Breast epithelium (tissue), 4 donors: ENCODE data around the gene SLC35F3. TPM values are rescaled to one million over a fixed set of nuclear protein-coding genes. Genes with fewer than 3 reads are reported as not detected.
"Not testable (repeated sequence)": the region's sequence is repeated elsewhere in the genome, so short reads cannot be mapped to it uniquely, and the experiment has no call there.

Source experiments
- DNase-seq, 2 donors: peaks; one replicate each; pipeline ENCODE4 v3.0.0-alpha.2; 2019; ENCODE audit warnings: low spot score in 2 of 2
- H3K27ac ChIP-seq, 2 donors: fragments of 200-600 bp; sonication (generic) in 1 of 2; one replicate each; pipeline ENCODE4 v1.5.1; 2016 to 2019; ENCODE audit warnings: mild to moderate bottlenecking in 1 of 2
- H3K27me3 ChIP-seq, 2 donors: fragments of 200-600 bp; sonication (generic) in 1 of 2; one replicate each; pipeline versions ENCODE4 v1.5.1 to v1.6.0; 2017 to 2019; ENCODE audit warnings: control low read depth in 1 of 2, mild to moderate bottlenecking in 1 of 2
- H3K36me3 ChIP-seq: fragments of 200-600 bp; one replicate; pipeline ENCODE4 v1.5.1; 2019
- H3K4me1 ChIP-seq, 2 donors: fragments of 200-600 bp; sonication (generic); one replicate each; pipeline ENCODE4 v1.5.1; 2016 to 2019; ENCODE audit warnings: control low read depth in 1 of 2
- H3K4me3 ChIP-seq, 3 donors: fragments of 200-600 bp; sonication (generic); 1 replicate in 2 of 3; 2 replicates in 1 of 3; pipeline ENCODE4 v1.5.1; 2016 to 2019; ENCODE audit warnings: mild to moderate bottlenecking in 3 of 3, moderate library complexity in 2 of 3
- H3K9me3 ChIP-seq, 2 donors: fragments of 200-600 bp; sonication (generic) in 1 of 2; one replicate each; pipeline ENCODE4 v1.5.1; 2016 to 2019; ENCODE audit warnings: control low read depth in 1 of 2
- POLR2A ChIP-seq: fragments of 450-650 bp; IDR thresholded peaks from one replicate; pipeline ENCODE4 v1.6.1; 2016; ENCODE audit warnings: antibody characterized with exemption, mild to moderate bottlenecking, moderate library complexity
- POLR2AphosphoS5 ChIP-seq, 3 donors: sonication (generic); formaldehyde crosslinking; IDR thresholded peaks; one replicate each; pipeline ENCODE4 v1.6.1; 2017; ENCODE audit warnings: antibody characterized with exemption in 3 of 3
- intact Hi-C: fragments of 100-400 bp; cut with DNase I; formaldehyde crosslinking; loops from one replicate; pipeline ENCODE4 v1.15.1; 2023; ENCODE audit warnings: low total_unique reads
- total RNA-seq, 3 donors: library from RNA; depleted of rRNA; stranded (reverse); fragments of >200 nt; gene quantifications; one replicate each; pipeline ENCODE4 v1.1.0, GENCODE V29; 2016
- TF ChIP-seq, protein P1 (sequence below), 3 donors: fragments of 450-650 bp; IDR thresholded peaks; one replicate each; pipeline ENCODE4 v1.5.1; 2016 to 2017; ENCODE audit warnings: antibody characterized with exemption in 3 of 3, mild to moderate bottlenecking in 3 of 3, moderate library complexity in 3 of 3

SLC35F3 gene
- total RNA-seq, 3 donors from 2014 or later = 8.8 to 13.0 TPM; not detected in 1

GRCh38 chr1:234175363-234175762, 270.9 kb downstream of the SLC35F3 start:
- intact Hi-C loops = no loop called here
- no peaks in the 10 kb centered on the region for H3K36me3 ChIP-seq
- H3K4me1 ChIP-seq = no peaks in the 10 kb centered on the region
- DNase-seq = no peak
- no peak overlapping the region for H3K27ac ChIP-seq
- no peaks in the 10 kb centered on the region for H3K9me3 ChIP-seq
- H3K27me3 ChIP-seq = no peaks in the 10 kb centered on the region
- no peak overlapping the region for H3K4me3 ChIP-seq
- TF ChIP-seq POLR2A (no peak), POLR2AphosphoS5 (IDR thresholded peaks at IDR 0.05) (no peak)
- TF ChIP-seq, protein P1, sequence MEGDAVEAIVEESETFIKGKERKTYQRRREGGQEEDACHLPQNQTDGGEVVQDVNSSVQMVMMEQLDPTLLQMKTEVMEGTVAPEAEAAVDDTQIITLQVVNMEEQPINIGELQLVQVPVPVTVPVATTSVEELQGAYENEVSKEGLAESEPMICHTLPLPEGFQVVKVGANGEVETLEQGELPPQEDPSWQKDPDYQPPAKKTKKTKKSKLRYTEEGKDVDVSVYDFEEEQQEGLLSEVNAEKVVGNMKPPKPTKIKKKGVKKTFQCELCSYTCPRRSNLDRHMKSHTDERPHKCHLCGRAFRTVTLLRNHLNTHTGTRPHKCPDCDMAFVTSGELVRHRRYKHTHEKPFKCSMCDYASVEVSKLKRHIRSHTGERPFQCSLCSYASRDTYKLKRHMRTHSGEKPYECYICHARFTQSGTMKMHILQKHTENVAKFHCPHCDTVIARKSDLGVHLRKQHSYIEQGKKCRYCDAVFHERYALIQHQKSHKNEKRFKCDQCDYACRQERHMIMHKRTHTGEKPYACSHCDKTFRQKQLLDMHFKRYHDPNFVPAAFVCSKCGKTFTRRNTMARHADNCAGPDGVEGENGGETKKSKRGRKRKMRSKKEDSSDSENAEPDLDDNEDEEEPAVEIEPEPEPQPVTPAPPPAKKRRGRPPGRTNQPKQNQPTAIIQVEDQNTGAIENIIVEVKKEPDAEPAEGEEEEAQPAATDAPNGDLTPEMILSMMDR (IDR thresholded peaks at IDR 0.05) = no peak

- no peaks in the 10 kb centered on the region for H3K36me3 ChIP-seq
- no peak for DNase-seq
- no peaks in the 10 kb centered on the region for H3K27me3 ChIP-seq
- no peaks in the 10 kb centered on the region for H3K4me1 ChIP-seq
- intact Hi-C loops = no loop called here
- no peak for TF ChIP-seq POLR2A
- TF ChIP-seq POLR2AphosphoS5 (IDR thresholded peaks at IDR 0.05) = no peak
- TF ChIP-seq, protein P1 (IDR thresholded peaks at IDR 0.05) = no peak
- no peak overlapping the region for H3K27ac ChIP-seq
- H3K4me3 ChIP-seq = no peak overlapping the region
- H3K9me3 ChIP-seq = no peaks in the 10 kb centered on the region
These were observed 271.5 kb downstream of the SLC35F3 start for GRCh38 chr1:234176000-234176399.

DNA sequence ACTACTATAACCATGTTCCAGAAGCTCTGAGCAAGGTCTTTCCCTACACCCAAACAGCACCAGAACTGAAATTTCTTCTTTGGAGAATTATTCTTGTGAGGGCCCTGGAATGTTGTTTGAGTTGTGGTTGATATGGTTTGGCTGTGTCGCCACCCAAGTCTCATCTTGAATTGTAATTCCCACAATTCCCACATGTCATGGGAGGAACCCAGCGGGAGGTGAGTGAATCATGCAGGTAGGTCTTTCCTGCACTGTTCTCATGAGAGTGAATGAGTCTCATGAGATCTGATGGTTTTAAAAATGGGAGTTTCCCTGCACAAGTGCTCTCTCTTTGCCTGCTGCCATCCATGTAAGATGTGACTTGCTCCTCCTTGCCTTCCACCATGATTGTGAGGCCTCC, 272.4 kb downstream of the SLC35F3 start:
- H3K27me3 ChIP-seq, H3K9me3 ChIP-seq, DNase-seq, H3K4me3 ChIP-seq, H3K27ac ChIP-seq, H3K36me3 ChIP-seq, H3K4me1 ChIP-seq, intact Hi-C loops: not testable (repeated sequence)

DNA sequence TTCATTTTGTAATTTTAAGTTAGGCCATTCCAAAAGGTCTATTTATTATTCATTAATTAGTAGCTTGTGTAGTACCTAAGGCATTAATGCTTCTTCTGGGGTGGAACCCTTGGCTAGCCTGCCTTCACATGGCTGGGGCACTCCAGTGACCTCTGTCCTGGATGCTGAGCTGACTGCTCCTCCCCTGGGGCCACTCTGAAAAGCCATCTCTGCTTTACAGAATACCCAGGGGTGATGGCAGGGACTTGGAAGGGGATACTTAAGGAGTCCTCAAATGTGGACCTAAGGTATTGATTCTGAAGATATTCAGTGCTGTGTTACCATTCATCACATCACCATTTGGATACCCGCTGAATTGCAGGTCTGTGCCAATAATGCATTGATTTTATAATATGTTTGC, 281.0 kb downstream of the SLC35F3 start:
- no peaks in the 10 kb centered on the region for H3K27me3 ChIP-seq
- TF ChIP-seq POLR2AphosphoS5 (IDR thresholded peaks at IDR 0.05) (no peak), POLR2A (no peak)
- TF ChIP-seq, protein P1 (IDR thresholded peaks at IDR 0.05) = no peak
- no peak for DNase-seq

DNA sequence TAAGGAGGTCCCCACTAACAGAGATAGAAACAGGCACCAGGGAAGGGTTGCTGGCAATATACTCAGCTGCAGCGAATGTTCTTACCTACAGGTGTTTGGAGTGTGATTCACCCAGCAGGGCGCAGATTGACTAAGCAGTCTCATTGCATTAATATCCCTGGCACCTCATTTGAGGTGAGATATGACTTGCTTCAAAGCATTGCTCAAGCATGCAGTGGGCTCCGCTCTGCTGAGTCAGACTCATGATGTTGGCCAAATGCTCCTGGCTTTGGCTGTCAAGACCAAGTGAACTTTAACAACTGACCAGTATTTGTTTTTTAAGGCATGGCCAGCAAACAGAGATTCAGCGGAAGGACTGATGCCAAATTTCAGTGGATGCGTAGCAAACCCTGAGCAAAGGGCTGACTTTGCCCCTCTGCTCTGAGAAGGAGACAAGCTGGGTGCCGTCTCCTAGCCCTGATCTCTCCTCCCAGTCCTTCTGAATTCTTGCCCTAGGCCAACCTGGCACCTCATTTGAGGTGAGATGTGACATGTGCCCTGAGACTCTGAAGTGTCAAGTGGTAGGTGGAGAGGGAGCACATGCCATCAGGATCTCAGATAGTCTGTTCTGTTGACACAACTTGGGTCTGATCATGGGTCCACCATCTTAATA, 281.7 kb downstream of the SLC35F3 start:
- no peak for DNase-seq
- Histone ChIP-seq H3K27me3 (no peaks in the 10 kb centered on the region), H3K9me3 (no peaks in the 10 kb centered on the region), H3K4me3 (no peak overlapping the region), H3K36me3 (no peaks in the 10 kb centered on the region), H3K4me1 (no peaks in the 10 kb centered on the region), H3K27ac (no peak overlapping the region)
- TF ChIP-seq POLR2A (no peak), POLR2AphosphoS5 (IDR thresholded peaks at IDR 0.05) (no peak)
- TF ChIP-seq, protein P1 (IDR thresholded peaks at IDR 0.05) = no peak
- intact Hi-C loops = no loop called here

More for the DNA sequence above, 281.0 kb downstream of the SLC35F3 start:
- H3K27ac ChIP-seq = no peak overlapping the region
- intact Hi-C loops = no loop called here
- no peaks in the 10 kb centered on the region for H3K4me1 ChIP-seq
- no peak overlapping the region for H3K4me3 ChIP-seq
- no peaks in the 10 kb centered on the region for H3K36me3 ChIP-seq
- H3K9me3 ChIP-seq = no peaks in the 10 kb centered on the region

DNA sequence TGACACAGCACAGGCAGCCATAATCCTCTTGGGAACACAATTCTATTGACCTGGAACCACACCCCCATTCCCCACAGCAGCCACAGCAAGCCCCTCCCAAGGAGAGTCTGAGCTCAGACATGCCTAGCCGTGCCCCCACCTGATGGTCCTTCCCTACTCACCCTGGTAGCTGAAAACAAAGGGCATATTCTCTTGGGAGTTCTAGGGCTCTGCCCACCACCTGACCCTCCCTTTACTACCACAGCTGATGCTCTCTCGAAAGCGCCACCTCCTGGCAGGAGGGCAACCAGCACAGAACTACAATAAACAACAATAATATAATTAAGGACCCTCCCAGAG, 283.9 kb downstream of the SLC35F3 start:
- H3K36me3 ChIP-seq = no peaks in the 10 kb centered on the region
- TF ChIP-seq POLR2A (no peak), POLR2AphosphoS5 (IDR thresholded peaks at IDR 0.05) (no peak)
- TF ChIP-seq, protein P1 (IDR thresholded peaks at IDR 0.05) = no peak
- no peaks in the 10 kb centered on the region for H3K4me1 ChIP-seq
- H3K9me3 ChIP-seq = peaks cover 0 to 4% of the 10 kb centered on the region in 2 donors
- intact Hi-C loops = no loop called here
- no peak overlapping the region for H3K27ac ChIP-seq
- no peaks in the 10 kb centered on the region for H3K27me3 ChIP-seq
- DNase-seq = peak in 1 of 2 donors; percentile 32
- no peak overlapping the region for H3K4me3 ChIP-seq
